K562 (cell line): ENCODE results near the gene TACC3. TPM values are rescaled to one million over a fixed set of nuclear protein-coding genes. Genes with fewer than 3 reads are reported as not detected.

Source experiments
- ASH1L ChIP-seq: fragments of 450-650 bp; IDR thresholded peaks from 2 replicates; pipeline ENCODE4 v1.6.1; 2018; ENCODE audit warnings: borderline replicate concordance, mild to moderate bottlenecking, low read depth; ENCODE audit not compliant: partially characterized antibody
- BDP1 ChIP-seq: IDR thresholded peaks from 3 replicates; pipeline ENCODE4 v1.6.1; 2011; ENCODE audit not compliant: insufficient read length, insufficient read depth
- BRF2 ChIP-seq: IDR thresholded peaks from 3 replicates; pipeline ENCODE4 v1.6.1; 2011; ENCODE audit warnings: borderline replicate concordance, mild to moderate bottlenecking; ENCODE audit not compliant: insufficient read length, insufficient read depth
- FOXM1 ChIP-seq, 2 experiments: fragments of 450-650 bp in 1 of 2; sonication (generic) in 1 of 2; formaldehyde crosslinking in 1 of 2; IDR thresholded peaks; 2 replicates each; pipeline versions ENCODE4 v1.6.1 to v1.9.0; 2017 to 2022; ENCODE audit warnings: low read depth in 2 of 2, mild to moderate bottlenecking in 2 of 2, missing genetic modification reagents in 1 of 2, moderate library complexity in 1 of 2
- HDAC3 ChIP-seq: fragments of 450-650 bp; IDR thresholded peaks from 2 replicates; pipeline ENCODE4 v1.6.1; 2018; ENCODE audit warnings: borderline replicate concordance, mild to moderate bottlenecking, moderate library complexity; ENCODE audit not compliant: partially characterized antibody
- HMG20B ChIP-seq: fragments of 250-450 bp; sonication (Bioruptor Pico); IDR thresholded peaks from 2 replicates; pipeline ENCODE4 v1.5.0; 2021; ENCODE audit warnings: mild to moderate bottlenecking
- IFI16 ChIP-seq: fragments of 250-450 bp; sonication (Bioruptor Pico); IDR thresholded peaks from 2 replicates; pipeline ENCODE4 v2.1.2; 2022; ENCODE audit warnings: mild to moderate bottlenecking, inconsistent platforms
- ILF3 ChIP-seq: fragments of 450-650 bp; IDR thresholded peaks from 2 replicates; pipeline ENCODE4 v1.6.1; 2018; ENCODE audit warnings: antibody characterized with exemption, mild to moderate bottlenecking, moderate library complexity, borderline replicate concordance
- MAZ ChIP-seq, 2 experiments: fragments of 450-650 bp in 1 of 2; sonication (generic) in 1 of 2; formaldehyde crosslinking; IDR thresholded peaks in 1 of 2; conservative IDR thresholded peaks in 1 of 2; 2 replicates each; pipeline versions ENCODE4 v1.4.0 to v1.5.0; 2020; ENCODE audit warnings: mild to moderate bottlenecking in 1 of 2, missing genetic modification reagents in 1 of 2
- MCM5 ChIP-seq: fragments of 450-650 bp; IDR thresholded peaks from 2 replicates; pipeline ENCODE4 v1.6.1; 2016; ENCODE audit warnings: low read depth
- NFRKB ChIP-seq: fragments of 450-650 bp; IDR thresholded peaks from 2 replicates; pipeline ENCODE4 v1.6.1; 2016; ENCODE audit warnings: low read depth
- NONO ChIP-seq, 2 experiments: fragments of 200-400 bp in 1 of 2; fragments of 450-650 bp in 1 of 2; formaldehyde crosslinking in 1 of 2; IDR thresholded peaks; 2 replicates each; pipeline ENCODE4 v1.6.1; 2017; ENCODE audit warnings: low read depth in 2 of 2, mild to moderate bottlenecking in 2 of 2, moderate library complexity in 2 of 2, low read length in 1 of 2
- NR0B1 ChIP-seq: fragments of 450-650 bp; IDR thresholded peaks from one replicate; pipeline ENCODE4 v1.6.1; 2018; ENCODE audit warnings: mild to moderate bottlenecking, moderate library complexity; ENCODE audit not compliant: partially characterized antibody
- RBM22 ChIP-seq: fragments of 200-400 bp; formaldehyde crosslinking; IDR thresholded peaks from 2 replicates; pipeline ENCODE4 v1.6.1; 2018; ENCODE audit warnings: low read length, low read depth; ENCODE audit not compliant: poor library complexity, severe bottlenecking
- SMAD2 ChIP-seq: fragments of 150-350 bp; IDR thresholded peaks from 2 replicates; pipeline ENCODE4 v1.6.1; 2014; ENCODE audit warnings: low read depth, mild to moderate bottlenecking, low read length
- SMAD4 ChIP-seq: fragments of 250-450 bp; sonication (Bioruptor Pico); conservative IDR thresholded peaks from 2 replicates; pipeline ENCODE4 v1.8.0; 2021; ENCODE audit warnings: inconsistent platforms, mild to moderate bottlenecking, moderate library complexity
- SRSF7 ChIP-seq: fragments of 200-400 bp; formaldehyde crosslinking; optimal IDR thresholded peaks from 2 replicates; pipeline ENCODE3; 2017; ENCODE audit warnings: mild to moderate bottlenecking, low read depth, low read length
- TFAM ChIP-seq: fragments of 250-450 bp; sonication (Bioruptor Pico); conservative IDR thresholded peaks from 2 replicates; pipeline ENCODE4 v1.5.0; 2021; ENCODE audit warnings: mild to moderate bottlenecking, moderate library complexity
- U2AF1 ChIP-seq: fragments of 200-400 bp; formaldehyde crosslinking; optimal IDR thresholded peaks from 2 replicates; pipeline ENCODE3; 2017; ENCODE audit warnings: mild to moderate bottlenecking, low read depth, low read length, moderate library complexity
- ZNF146 ChIP-seq: IDR thresholded peaks from one replicate; pipeline ENCODE4 v1.6.1; 2018; ENCODE audit warnings: missing compliant biosample characterization; ENCODE audit not compliant: unreplicated experiment
- ZNF311 ChIP-seq: fragments of 250-450 bp; sonication (Bioruptor Pico); IDR thresholded peaks from 2 replicates; pipeline ENCODE4 v1.4.0; 2020; ENCODE audit warnings: mild to moderate bottlenecking, moderate library complexity
- polyA plus RNA-seq, 8 experiments: library from polyadenylated mRNA; depleted of rRNA in 4 of 8; stranded (reverse) in 5 of 8; unstranded in 3 of 8; fragments of >200 nt; fragmentation: Nextera tagmentation in 2 of 8; fragmentation: Illumina TruSeq in 1 of 8; extraction: Ambion mirVana in 2 of 8; extraction: Trizol in 1 of 8; gene quantifications; 2 replicates each; pipeline versions ENCODE4 v1.2.1 to v1.2.3, GENCODE V29; 2011 to 2014; ENCODE audit warnings: inconsistent platforms in 1 of 8, missing spikeins in 1 of 8
- total RNA-seq, 7 experiments: library from RNA; depleted of rRNA in 6 of 7; stranded (reverse); fragments of >200 nt in 6 of 7; fragmentation: Illumina TruSeq in 2 of 7; extraction: Trizol in 2 of 7; gene quantifications; 2 replicates each; pipeline versions ENCODE4 v1.2.1 to v1.2.3, GENCODE V29; 2011 to 2021; ENCODE audit warnings: low replicate concordance in 1 of 7
- TF ChIP-seq, protein P1 (sequence below): fragments of 250-450 bp; sonication (Bioruptor Pico); IDR thresholded peaks from 2 replicates; pipeline ENCODE4 v1.5.0; 2021

Gene TACC3
- total and polyA plus RNA-seq, 9 of the 15 experiments (the other 6 are each of a cell fraction or from before 2014, with no cell fraction given) = 1.9 to 122 (median 55.6) TPM

- no peak for TF ChIP-seq ZNF311
- peak in 1 of 2 experiments; percentile 99; a peak in 2 of 4 replicates for TF ChIP-seq NONO (IDR thresholded peaks at IDR 0.05; ENCODE audit: low read depth in 2 of 2, low read length in 1 of 2)
- no peak for TF ChIP-seq HMG20B (CRISPR knock-in tag)
- no peak for TF ChIP-seq TFAM (CRISPR knock-in tag)
- no peak for TF ChIP-seq BRF2
- no peak for TF ChIP-seq SMAD2
- peak; percentile 59 for TF ChIP-seq U2AF1
- no peak for TF ChIP-seq RBM22
- TF ChIP-seq FOXM1 (IDR thresholded peaks at IDR 0.05; ENCODE audit: low read depth) = no peak
- peak; percentile 91; the same call in 1 of the 2 replicates for TF ChIP-seq FOXM1 (CRISPR knock-in tag; IDR thresholded peaks at IDR 0.05; ENCODE audit: low read depth)
- TF ChIP-seq MAZ (CRISPR knock-in tag; conservative IDR thresholded peaks at IDR 0.05 in 1 of 2, IDR thresholded peaks at IDR 0.05 in 1 of 2) = peak; percentile 92 to 95
- TF ChIP-seq BDP1 = no peak
- no peak for TF ChIP-seq ZNF146 (CRISPR knock-in tag)
- no peak for TF ChIP-seq NR0B1
- TF ChIP-seq HDAC3 = no peak
- TF ChIP-seq MCM5 = no peak
- TF ChIP-seq NFRKB = no peak; the same call in 1 of the 2 replicates
- no peak for TF ChIP-seq IFI16 (CRISPR knock-in tag)
- peak; percentile 91 for TF ChIP-seq SMAD4 (CRISPR knock-in tag)
- TF ChIP-seq, protein P1, sequence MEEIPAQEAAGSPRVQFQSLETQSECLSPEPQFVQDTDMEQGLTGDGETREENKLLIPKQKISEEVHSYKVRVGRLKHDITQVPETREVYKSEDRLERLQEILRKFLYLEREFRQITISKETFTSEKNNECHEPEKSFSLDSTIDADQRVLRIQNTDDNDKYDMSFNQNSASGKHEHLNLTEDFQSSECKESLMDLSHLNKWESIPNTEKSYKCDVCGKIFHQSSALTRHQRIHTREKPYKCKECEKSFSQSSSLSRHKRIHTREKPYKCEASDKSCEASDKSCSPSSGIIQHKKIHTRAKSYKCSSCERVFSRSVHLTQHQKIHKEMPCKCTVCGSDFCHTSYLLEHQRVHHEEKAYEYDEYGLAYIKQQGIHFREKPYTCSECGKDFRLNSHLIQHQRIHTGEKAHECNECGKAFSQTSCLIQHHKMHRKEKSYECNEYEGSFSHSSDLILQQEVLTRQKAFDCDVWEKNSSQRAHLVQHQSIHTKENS = no peak
- TF ChIP-seq ILF3 = no peak
- no peak for TF ChIP-seq SRSF7
- TF ChIP-seq ASH1L = peak; percentile 83
These were observed 8.9 kb upstream of the TACC3 start, which contains the start of gene SLBP (continued) for GRCh38 chr4:1712216-1713002.
